H9 (cell line): ENCODE data around the gene CTPS2. TPM values are rescaled to one million over a fixed set of nuclear protein-coding genes. Genes with fewer than 3 reads are reported as not detected.

ENCODE experiments used
- DNase-seq: peaks from one replicate; pipeline ENCODE4 v3.0.0-alpha.2; 2017
- H2AFZ ChIP-seq: one replicate; pipeline ENCODE4 v1.6.1; 2013; ENCODE audit warnings: mild to moderate bottlenecking, low read length, control low read depth, moderate library complexity
- H2AK5ac ChIP-seq: 2 replicates; pipeline ENCODE4 v1.6.1; 2013; ENCODE audit warnings: low read length, control low read depth, mixed read lengths; ENCODE audit not compliant: insufficient read length
- H2BK120ac ChIP-seq: one replicate; pipeline ENCODE4 v1.6.1; 2013; ENCODE audit warnings: low read depth, mild to moderate bottlenecking, low read length, control low read depth, inconsistent platforms; ENCODE audit not compliant: poor library complexity, severe bottlenecking
- H2BK12ac ChIP-seq: 2 replicates; pipeline ENCODE4 v1.6.1; 2013; ENCODE audit warnings: low read length, control low read depth, mixed read lengths, low read depth; ENCODE audit not compliant: insufficient read length
- H2BK15ac ChIP-seq: 2 replicates; pipeline ENCODE4 v1.6.1; 2013; ENCODE audit warnings: low read depth, low read length, control low read depth
- H2BK20ac ChIP-seq: one replicate; pipeline ENCODE4 v1.6.1; 2013; ENCODE audit warnings: low read depth, mild to moderate bottlenecking, low read length, control low read depth, inconsistent platforms; ENCODE audit not compliant: poor library complexity, severe bottlenecking
- H2BK5ac ChIP-seq: 2 replicates; pipeline ENCODE4 v1.6.1; 2013; ENCODE audit warnings: low read length, control low read depth, mixed read lengths; ENCODE audit not compliant: insufficient read length
- H3K14ac ChIP-seq: 2 replicates; pipeline ENCODE4 v1.6.1; 2013; ENCODE audit warnings: low read length, control low read depth; ENCODE audit not compliant: insufficient read depth
- H3K18ac ChIP-seq: 2 replicates; pipeline ENCODE4 v1.6.1; 2013; ENCODE audit warnings: low read depth, mild to moderate bottlenecking, mixed read lengths, low read length, control low read depth; ENCODE audit not compliant: insufficient read length
- H3K23ac ChIP-seq: 2 replicates; pipeline ENCODE4 v1.6.1; 2013; ENCODE audit warnings: low read length, control low read depth, mixed read lengths, low read depth; ENCODE audit not compliant: insufficient read length
- H3K23me2 ChIP-seq: 2 replicates; pipeline ENCODE4 v1.6.1; 2013; ENCODE audit warnings: low read depth, mild to moderate bottlenecking, mixed read lengths, low read length, control low read depth; ENCODE audit not compliant: insufficient read length, poor library complexity, severe bottlenecking
- H3K27ac ChIP-seq: 2 replicates; pipeline ENCODE4 v1.5.1; 2013; ENCODE audit warnings: low read length, control low read depth, mixed read lengths, low read depth; ENCODE audit not compliant: insufficient read length
- H3K27me3 ChIP-seq: 2 replicates; pipeline ENCODE4 v1.6.1; 2013; ENCODE audit warnings: low read length, control low read depth, inconsistent platforms; ENCODE audit not compliant: insufficient read depth
- H3K4ac ChIP-seq: 2 replicates; pipeline ENCODE4 v1.6.1; 2013; ENCODE audit warnings: low read depth, mild to moderate bottlenecking, control low read depth, inconsistent platforms, low read length, moderate library complexity
- H3K4me1 ChIP-seq: 2 replicates; pipeline ENCODE4 v1.6.1; 2013; ENCODE audit warnings: low read length, control low read depth, inconsistent platforms; ENCODE audit not compliant: insufficient read depth
- H3K4me2 ChIP-seq: 2 replicates; pipeline ENCODE4 v1.6.1; 2013; ENCODE audit warnings: low read length, control low read depth, mixed read lengths; ENCODE audit not compliant: insufficient read length, insufficient read depth
- H3K56ac ChIP-seq: 2 replicates; pipeline ENCODE4 v1.6.1; 2013; ENCODE audit warnings: low read depth, mild to moderate bottlenecking, mixed read lengths, low read length, control low read depth; ENCODE audit not compliant: insufficient read length
- H3K79me1 ChIP-seq: 2 replicates; pipeline ENCODE4 v1.6.1; 2013; ENCODE audit warnings: low read depth, mild to moderate bottlenecking, moderate library complexity, low read length, control low read depth, inconsistent platforms; ENCODE audit not compliant: insufficient read depth, poor library complexity, severe bottlenecking
- H3K79me2 ChIP-seq: 2 replicates; pipeline ENCODE4 v1.6.1; 2013; ENCODE audit warnings: low read length, control low read depth, inconsistent platforms; ENCODE audit not compliant: insufficient read depth
- H3K9ac ChIP-seq: 2 replicates; pipeline ENCODE4 v1.6.1; 2013; ENCODE audit warnings: low read length, control low read depth, mixed read lengths; ENCODE audit not compliant: insufficient read length; ENCODE audit errors: extremely low read depth
- H3K9me3 ChIP-seq: one replicate; pipeline ENCODE4 v1.6.1; 2013; ENCODE audit warnings: low read depth, low read length, inconsistent platforms; ENCODE audit not compliant: control insufficient read depth
- H3T11ph ChIP-seq: one replicate; pipeline ENCODE4 v1.6.1; 2013; ENCODE audit warnings: mild to moderate bottlenecking, low read length, control low read depth, inconsistent platforms
- H4K20me1 ChIP-seq: one replicate; pipeline ENCODE4 v1.6.1; 2013; ENCODE audit not compliant: control insufficient read depth, insufficient read length, insufficient read depth
- H4K5ac ChIP-seq: 2 replicates; pipeline ENCODE4 v1.6.1; 2013; ENCODE audit warnings: low read depth, mild to moderate bottlenecking, mixed read lengths, low read length, control low read depth; ENCODE audit not compliant: insufficient read length
- H4K8ac ChIP-seq: replicated peaks from 2 replicates; pipeline ENCODE4 v1.6.1; 2013; ENCODE audit warnings: low read length, control low read depth, mixed read lengths, low read depth; ENCODE audit not compliant: insufficient read length
- H4K91ac ChIP-seq: 2 replicates; pipeline ENCODE4 v1.6.1; 2013; ENCODE audit warnings: low read depth, mild to moderate bottlenecking, moderate library complexity, mixed read lengths, low read length, control low read depth; ENCODE audit not compliant: insufficient read length
- H3K27ac Mint-ChIP-seq, 3 experiments: 2 replicates in 2 of 3; 3 replicates in 1 of 3; pipeline ENCODE4 v1.8.0; 2020 to 2021; ENCODE audit warnings: mixed read lengths in 3 of 3, mild to moderate bottlenecking in 1 of 3, moderate library complexity in 1 of 3
- H3K27me3 Mint-ChIP-seq: 2 replicates; pipeline ENCODE4 v1.8.0; 2021; ENCODE audit warnings: low read depth, mild to moderate bottlenecking, moderate library complexity, mixed read lengths
- H3K36me3 Mint-ChIP-seq, 3 experiments: 2 replicates in 2 of 3; 3 replicates in 1 of 3; pipeline ENCODE4 v1.8.0; 2020 to 2021; ENCODE audit warnings: low read depth in 3 of 3, mixed read lengths in 3 of 3; ENCODE audit not compliant: insufficient read depth in 1 of 3
- H3K4me1 Mint-ChIP-seq, 2 experiments: 2 replicates each; pipeline ENCODE4 v1.8.0; 2020; ENCODE audit warnings: mixed read lengths in 2 of 2
- H3K4me3 Mint-ChIP-seq, 2 experiments: 2 replicates in 1 of 2; 3 replicates in 1 of 2; pipeline ENCODE4 v1.8.0; 2020 to 2021; ENCODE audit warnings: mild to moderate bottlenecking in 2 of 2, mixed read lengths in 2 of 2, moderate library complexity in 1 of 2
- H3K9me3 Mint-ChIP-seq, 2 experiments: 2 replicates in 1 of 2; 3 replicates in 1 of 2; pipeline ENCODE4 v1.8.0; 2020; ENCODE audit warnings: mild to moderate bottlenecking in 2 of 2, mixed read lengths in 2 of 2, moderate library complexity in 1 of 2
- WGBS: extraction: QIAGEN DNeasy Blood & Tissue Kit; methylation state at CpG from one replicate; pipeline ENCODE4 v1.1.7; 2013; ENCODE audit warnings: missing lambda C conversion rate, low lambda C conversion rate, mixed read lengths; ENCODE audit not compliant: insufficient read length; ENCODE audit errors: extremely low coverage; 5-methylcytosine and 5-hydroxymethylcytosine counted together
- microRNA-seq: library from miRNA; unstranded; fragments of <30 nt; microRNA quantifications from one replicate; pipeline ENCODE4, GENCODE V29; 2020; ENCODE audit warnings: borderline microRNAs expressed
- total RNA-seq: library from RNA; stranded (reverse); gene quantifications from 2 replicates; pipeline ENCODE4 v1.2.1, GENCODE V29; 2021
- TF ChIP-seq, protein P1 (sequence below): fragments of 200-600 bp; sonication (generic); conservative IDR thresholded peaks from 3 replicates; pipeline ENCODE4 v1.8.0; 2021; ENCODE audit warnings: antibody characterized with exemption, mild to moderate bottlenecking

CTPS2 gene
- total RNA-seq, 1 experiment from 2014 or later = 69.7 TPM

DNA sequence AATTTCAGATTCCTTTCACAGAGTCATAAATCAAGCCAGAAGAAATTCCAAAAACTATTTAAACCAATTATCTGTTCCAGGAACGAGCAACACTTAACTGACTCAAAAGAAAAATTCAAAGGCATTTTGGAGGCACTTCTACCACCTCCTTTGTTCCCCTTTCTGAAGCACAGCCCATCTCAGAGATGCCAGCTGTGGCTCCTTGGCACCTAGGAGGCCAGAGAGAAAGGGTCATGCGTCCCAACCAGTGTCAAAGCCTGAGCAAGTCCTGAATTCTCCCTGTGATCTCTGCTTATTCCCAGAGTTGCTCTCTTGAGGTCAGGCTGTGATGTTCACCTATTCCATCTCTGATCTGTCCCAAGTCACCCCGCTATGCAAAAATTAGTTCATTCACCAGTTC lies 167.5 kb downstream of the CTPS2 start:
- no peaks in the 10 kb centered on the region for H3K27me3 ChIP-seq
- H2BK120ac ChIP-seq = no peak overlapping the region
- peaks cover 0 to 3% of the 10 kb centered on the region in 2 experiments; a peak in 3 of 5 replicates for H3K9me3 Mint-ChIP-seq
- no peak overlapping the region for H2BK15ac ChIP-seq
- peaks cover 4 to 15% (median 12%) of the 10 kb centered on the region in 3 experiments for H3K36me3 Mint-ChIP-seq
- peaks cover 17 to 18% of the 10 kb centered on the region in 2 experiments for H3K4me1 Mint-ChIP-seq
- no peak overlapping the region for H3K27ac ChIP-seq
- no peaks in the 10 kb centered on the region for H4K20me1 ChIP-seq
- no peak overlapping the region for H4K5ac ChIP-seq
- H4K8ac ChIP-seq = no peak overlapping the region
- H3K56ac ChIP-seq = no peak overlapping the region
- H3K23me2 ChIP-seq = no peaks in the 10 kb centered on the region
- no CpG with 5 or more reads among the region's 3 CpGs for WGBS
- H3K27ac Mint-ChIP-seq = no peak overlapping the region; a peak in 1 of 7 replicates
- no peak overlapping the region for H3K18ac ChIP-seq
- no peaks in the 10 kb centered on the region for H3K79me2 ChIP-seq
- no peak overlapping the region for H3K4me3 Mint-ChIP-seq
- peak overlapping the region; percentile 50 for H2AK5ac ChIP-seq
- H3K27me3 Mint-ChIP-seq = peaks cover 2% of the 10 kb centered on the region; the same call in 1 of the 2 replicates
- no peaks in the 10 kb centered on the region for H3K9me3 ChIP-seq
- H3K23ac ChIP-seq = no peak overlapping the region
- no peak overlapping the region for H3K9ac ChIP-seq
- no peak overlapping the region for H2AFZ ChIP-seq
- H3K4ac ChIP-seq = no peak overlapping the region
- H3T11ph ChIP-seq = no peak overlapping the region
- H4K91ac ChIP-seq = no peak overlapping the region
- H2BK20ac ChIP-seq = no peak overlapping the region
- peaks cover 5% of the 10 kb centered on the region for H3K4me1 ChIP-seq
- DNase-seq = no peak
- no peak overlapping the region for H3K14ac ChIP-seq
- H2BK12ac ChIP-seq = no peak overlapping the region
- no peak overlapping the region for H2BK5ac ChIP-seq
- H3K4me2 ChIP-seq = no peak overlapping the region
- TF ChIP-seq, protein P1, sequence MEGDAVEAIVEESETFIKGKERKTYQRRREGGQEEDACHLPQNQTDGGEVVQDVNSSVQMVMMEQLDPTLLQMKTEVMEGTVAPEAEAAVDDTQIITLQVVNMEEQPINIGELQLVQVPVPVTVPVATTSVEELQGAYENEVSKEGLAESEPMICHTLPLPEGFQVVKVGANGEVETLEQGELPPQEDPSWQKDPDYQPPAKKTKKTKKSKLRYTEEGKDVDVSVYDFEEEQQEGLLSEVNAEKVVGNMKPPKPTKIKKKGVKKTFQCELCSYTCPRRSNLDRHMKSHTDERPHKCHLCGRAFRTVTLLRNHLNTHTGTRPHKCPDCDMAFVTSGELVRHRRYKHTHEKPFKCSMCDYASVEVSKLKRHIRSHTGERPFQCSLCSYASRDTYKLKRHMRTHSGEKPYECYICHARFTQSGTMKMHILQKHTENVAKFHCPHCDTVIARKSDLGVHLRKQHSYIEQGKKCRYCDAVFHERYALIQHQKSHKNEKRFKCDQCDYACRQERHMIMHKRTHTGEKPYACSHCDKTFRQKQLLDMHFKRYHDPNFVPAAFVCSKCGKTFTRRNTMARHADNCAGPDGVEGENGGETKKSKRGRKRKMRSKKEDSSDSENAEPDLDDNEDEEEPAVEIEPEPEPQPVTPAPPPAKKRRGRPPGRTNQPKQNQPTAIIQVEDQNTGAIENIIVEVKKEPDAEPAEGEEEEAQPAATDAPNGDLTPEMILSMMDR = no peak
- H3K79me1 ChIP-seq = no peaks in the 10 kb centered on the region

Small RNA genes within 50 kb of the gene (microRNA-seq; reads per million reads assigned to microRNA genes)
- gene MIR548AM = not detected

Other genes starting within 250 kb of the CTPS2 start
- not detected in 2 replicates for gene S100G, start 62.5 kb downstream of the CTPS2 start, total RNA-seq
- 42.0 and 42.7 TPM in 2 replicates for gene SYAP1, start 6.9 kb upstream of the CTPS2 start, total RNA-seq
- gene TXLNG, start 73.8 kb upstream of the CTPS2 start, total RNA-seq = 87.8 and 90.7 TPM in 2 replicates
- 239 and 249 TPM in 2 replicates for gene RBBP7, start 157.7 kb upstream of the CTPS2 start, total RNA-seq
- 3.7 and 4.7 TPM in 2 replicates for gene REPS2, start 234.0 kb upstream of the CTPS2 start, total RNA-seq